Right cardiac atrium (tissue), 5 donors: ENCODE results near the gene CABLES2. TPM values are rescaled to one million over a fixed set of nuclear protein-coding genes. Genes with fewer than 3 reads are reported as not detected.
A peak's percentile ranks its signal among the peaks of the same experiment; 100 is the strongest.

Experiments
- ATAC-seq, 2 donors: fragments of 200-7000 bp; cut with Tn5 transposase; one replicate each; pipeline versions ENCODE4 v1.8.0 to v1.9.1; 2020; ENCODE audit warnings: moderate library complexity in 2 of 2, mild to moderate bottlenecking in 1 of 2
- DNase-seq, 3 donors: peaks; one replicate each; pipeline ENCODE4 v3.0.0-alpha.2; 2020
- H3K27ac ChIP-seq: one replicate; pipeline ENCODE4 v1.5.1; 2013; ENCODE audit warnings: mild to moderate bottlenecking, low read length, control low read depth, moderate library complexity
- H3K27me3 ChIP-seq: one replicate; pipeline ENCODE4 v1.6.1; 2013; ENCODE audit not compliant: control insufficient read depth, insufficient read depth
- H3K4me1 ChIP-seq: one replicate; pipeline ENCODE4 v1.6.1; 2013; ENCODE audit warnings: low read length; ENCODE audit not compliant: control insufficient read depth, insufficient read depth
- H3K4me3 ChIP-seq: one replicate; pipeline ENCODE4 v1.5.1; 2013; ENCODE audit warnings: low read length, control low read depth
- H3K9me3 ChIP-seq: one replicate; pipeline ENCODE4 v1.6.1; 2013; ENCODE audit warnings: low read length; ENCODE audit not compliant: control insufficient read depth
- WGBS: extraction: QIAGEN DNeasy Blood & Tissue Kit; methylation state at CpG from one replicate; pipeline ENCODE4 v1.1.7; 2013; 5-methylcytosine and 5-hydroxymethylcytosine counted together
- intact Hi-C, 4 donors: fragments of 100-400 bp; cut with DNase I; formaldehyde crosslinking; loops; one replicate each; pipeline versions ENCODE4 v1.11.0 to v1.14.0; 2022 to 2023
- long read RNA-seq, 4 donors: library from polyadenylated mRNA; unstranded; transcript quantifications; one replicate each; pipeline ENCODE4 v2.0.0, GENCODE V29; 2020 to 2021
- polyA plus RNA-seq: library from polyadenylated mRNA; stranded (reverse); fragments of 200-250 nt; gene quantifications from one replicate; pipeline ENCODE4 v1.2.3, GENCODE V29; 2013
- total RNA-seq, 4 donors: library from RNA; stranded (reverse); fragmentation: NEBNext Ultra II Directional; extraction: Animal tissue kit (Norgen Biotek cat#: 25700); gene quantifications; one replicate each; pipeline ENCODE4 v1.2.1, GENCODE V29; 2021
- donor health status: healthy with polysubstance abuse.
- donor health status: DM: no; HTN: yes; CAD: no.
- donor health status: DM: no; HTN: no; CAD: no.
- donor health status: DM: no; HTN: yes; CAD: no; lungs with severe emphysema.
- donor health status: DM: yes; HTN: yes; CAD: no.

Gene CABLES2
- 10 to 100 TPM; 12.3 to 29.4 (median 16.3) TPM for total RNA-seq
- 10.9 TPM for polyA plus RNA-seq
- long read RNA-seq, donor 1, transcript CABLES2-201 (10 exons, 3,785 nt): major isoform, 26 of 38 reads
- long read RNA-seq, donor 1, partial matches to known transcripts: 7 of 38 reads
- long read RNA-seq, donor 1, other reads (novel, unspliced or antisense): 5 of 38 reads
- long read RNA-seq, donor 2, transcript CABLES2-201 (10 exons, 3,785 nt): major isoform, 37 of 46 reads
- long read RNA-seq, donor 2, partial matches to known transcripts: 3 of 46 reads
- long read RNA-seq, donor 2, other reads (novel, unspliced or antisense): 6 of 46 reads
- long read RNA-seq, donor 3, partial matches to known transcripts: 6 of 22 reads
- long read RNA-seq, donor 3, other reads (novel, unspliced or antisense): 15 of 22 reads
- long read RNA-seq, donor 4, transcript CABLES2-201 (10 exons, 3,785 nt): major isoform, 30 of 37 reads
- long read RNA-seq, donor 4, partial matches to known transcripts: 4 of 37 reads
- long read RNA-seq, donor 4, other reads (novel, unspliced or antisense): 3 of 37 reads

DNA sequence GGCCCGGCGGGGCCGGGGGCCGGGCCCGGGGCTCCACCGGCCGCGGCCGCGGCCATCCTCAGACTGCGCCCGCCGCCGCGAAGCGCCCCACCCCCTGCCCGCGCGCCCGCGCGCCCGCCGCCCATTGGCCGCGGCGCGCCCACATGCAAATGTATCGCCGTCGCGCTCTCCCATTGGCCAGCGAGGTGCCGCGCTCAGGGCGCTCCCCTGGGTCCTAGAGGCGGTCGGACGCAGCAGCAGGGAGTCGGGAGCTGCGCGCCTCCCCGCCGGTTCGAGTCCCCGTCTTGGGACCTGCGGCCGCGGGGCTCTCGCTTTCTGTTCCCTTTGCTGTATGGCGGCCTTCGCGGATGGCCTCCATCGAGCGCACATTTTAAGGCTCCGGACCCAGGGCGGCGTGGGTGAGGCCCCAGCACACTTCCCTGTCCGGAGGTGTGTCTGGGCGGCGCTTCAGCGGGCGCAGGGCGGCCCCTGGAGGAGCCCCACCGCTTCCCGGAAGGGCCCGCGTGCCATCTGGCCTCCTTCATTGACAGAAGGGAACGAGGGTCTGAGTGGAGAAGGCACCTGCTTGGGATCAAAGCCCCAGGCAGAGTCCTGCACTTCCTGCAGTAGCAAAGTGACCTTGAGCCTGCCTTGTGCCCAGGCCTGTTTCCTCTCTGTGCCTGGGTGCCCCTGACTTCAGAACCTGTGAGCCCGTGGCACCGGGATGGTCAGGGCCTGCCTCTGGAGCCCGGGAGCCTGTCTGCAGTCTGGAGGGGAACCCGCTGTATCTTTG, at the start of gene CABLES2:
CABLES2 (minus strand) TSS at position 65 of the 772 bp plus-strand sequence; CDS start at position 56, 9 bp downstream.
- Histone ChIP-seq H3K27ac (peak within 1 kb of the TSS; percentile 16), H3K9me3 (no peaks in the 10 kb centered on the region), H3K27me3 (no peaks in the 10 kb centered on the region), H3K4me1 (peaks cover 4% of the 10 kb centered on the region), H3K4me3 (peak within 1 kb of the TSS; percentile 78)
- DNase-seq: peak; percentile 96 to 98 (median 98)
- 5% methylated on average over 73 of the region's 73 CpGs for WGBS
- intact Hi-C loops: loop anchor here in 2 of 4 donors (5.0 to 10.0 kb wide), 2 partner anchors 207 to 215 kb away; no protein-coding TSS in a partner anchor
- peak; percentile 89 to 90 for ATAC-seq

GRCh38 chr20:62455929-62456328, 48.8 kb upstream of the CABLES2 start:
- DNase-seq (no peak), ATAC-seq (no peak)
- Histone ChIP-seq H3K27me3 (no peaks in the 10 kb centered on the region), H3K4me3 (no peak overlapping the region), H3K27ac (no peak overlapping the region), H3K9me3 (no peaks in the 10 kb centered on the region), H3K4me1 (no peaks in the 10 kb centered on the region)
- WGBS: 77% methylated on average over 15 of the region's 15 CpGs
- intact Hi-C loops: no loop called here

- H3K4me3 ChIP-seq: no peak overlapping the region
- H3K9me3 ChIP-seq: no peaks in the 10 kb centered on the region
- ATAC-seq (no peak), DNase-seq (no peak)
- intact Hi-C loops: no loop called here
- 61% methylated on average over 30 of the region's 30 CpGs for WGBS
- H3K27me3 ChIP-seq: no peaks in the 10 kb centered on the region
- no peak overlapping the region for H3K27ac ChIP-seq
- H3K4me1 ChIP-seq: no peaks in the 10 kb centered on the region
Observed at GRCh38 chr20:62454904-62455636, 48.0 kb upstream of the CABLES2 start.

- no peaks in the 10 kb centered on the region for H3K27me3 ChIP-seq
- intact Hi-C loops: no loop called here
- WGBS: 84% methylated on average over 17 of the region's 17 CpGs
Observed at GRCh38 chr20:62453186-62453808, 46.2 kb upstream of the CABLES2 start.

GRCh38 chr20:62452475-62453095, 45.5 kb upstream of the CABLES2 start:
- H3K9me3 ChIP-seq: no peaks in the 10 kb centered on the region
- no peak overlapping the region for H3K27ac ChIP-seq
- 77% methylated on average over 18 of the region's 18 CpGs for WGBS
- intact Hi-C loops: no loop called here
- ATAC-seq (peak in 1 of 2 donors; percentile 75), DNase-seq (peak; percentile 43 to 57 (median 54))
- no peaks in the 10 kb centered on the region for H3K27me3 ChIP-seq
- H3K4me3 ChIP-seq: no peak overlapping the region
- H3K4me1 ChIP-seq: no peaks in the 10 kb centered on the region

More at GRCh38 chr20:62453186-62453808, 46.2 kb upstream of the CABLES2 start:
- ATAC-seq (no peak), DNase-seq (no peak)
- Histone ChIP-seq H3K27ac (no peak overlapping the region), H3K4me3 (no peak overlapping the region), H3K9me3 (no peaks in the 10 kb centered on the region), H3K4me1 (no peaks in the 10 kb centered on the region)

DNA sequence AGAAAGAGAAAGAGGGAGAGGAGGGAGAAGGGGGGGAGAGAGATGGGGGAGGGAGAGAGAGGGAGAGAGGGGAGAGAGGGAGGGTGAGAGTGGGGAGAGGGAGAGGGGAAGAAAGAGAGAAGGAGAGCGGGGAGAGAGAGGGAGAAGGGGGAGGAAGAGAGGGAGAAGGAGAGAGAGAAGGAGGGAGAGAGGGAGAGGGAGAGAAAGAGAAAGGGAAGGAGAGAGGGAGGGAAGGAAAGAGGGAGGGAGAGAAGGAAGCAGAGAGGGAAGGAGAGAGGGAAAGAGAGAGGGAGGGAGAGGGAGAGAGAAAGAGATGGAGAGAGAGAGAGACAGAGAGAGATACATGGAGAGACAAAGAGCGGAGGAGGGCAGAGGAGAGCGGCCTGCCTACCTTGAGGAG, 44.9 kb upstream of the CABLES2 start:
- intact Hi-C loops: no loop called here
- no peaks in the 10 kb centered on the region for H3K27me3 ChIP-seq
- H3K4me3 ChIP-seq: no peak overlapping the region
- H3K27ac ChIP-seq: no peak overlapping the region
- no peaks in the 10 kb centered on the region for H3K4me1 ChIP-seq
- ATAC-seq (no peak), DNase-seq (no peak)
- H3K9me3 ChIP-seq: no peaks in the 10 kb centered on the region
- 97% methylated on average over 3 of the region's 3 CpGs for WGBS

DNA sequence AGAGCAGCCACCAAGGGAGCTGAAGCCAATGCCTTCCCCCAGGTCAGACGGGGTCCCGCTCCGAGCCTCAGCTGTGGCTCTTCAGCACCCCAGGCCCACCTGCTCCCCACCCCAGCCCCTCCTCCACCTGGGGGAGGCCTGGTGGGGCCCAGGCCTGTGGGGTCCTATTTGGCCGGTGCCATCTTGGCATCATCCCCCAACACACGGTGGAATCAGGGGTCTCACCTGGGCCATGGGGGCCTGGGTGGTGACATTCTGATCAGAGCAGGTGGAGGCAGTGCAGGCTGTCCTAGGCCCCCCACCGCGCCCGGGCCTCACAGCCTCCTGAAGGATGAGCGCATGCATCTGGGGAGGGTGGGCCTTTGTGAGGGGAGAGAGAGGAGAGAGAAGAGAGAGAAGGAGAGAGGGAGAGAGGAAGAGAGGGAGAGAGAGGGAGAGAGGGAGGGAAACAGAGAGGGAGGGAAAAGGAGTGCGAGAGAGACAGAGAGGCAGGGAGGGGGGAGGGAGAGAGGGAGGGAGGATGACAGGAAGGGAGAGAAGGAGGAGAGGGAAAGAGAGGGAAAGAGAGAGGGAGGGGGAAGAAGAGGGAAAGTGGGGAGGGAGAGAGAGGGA, 44.2 kb upstream of the CABLES2 start:
- intact Hi-C loops: no loop called here
- H3K4me1 ChIP-seq: no peaks in the 10 kb centered on the region
- no peaks in the 10 kb centered on the region for H3K27me3 ChIP-seq
- H3K9me3 ChIP-seq: no peaks in the 10 kb centered on the region
- WGBS: 71% methylated on average over 10 of the region's 10 CpGs
- H3K4me3 ChIP-seq: no peak overlapping the region
- ATAC-seq (no peak), DNase-seq (no peak)
- H3K27ac ChIP-seq: no peak overlapping the region

DNA sequence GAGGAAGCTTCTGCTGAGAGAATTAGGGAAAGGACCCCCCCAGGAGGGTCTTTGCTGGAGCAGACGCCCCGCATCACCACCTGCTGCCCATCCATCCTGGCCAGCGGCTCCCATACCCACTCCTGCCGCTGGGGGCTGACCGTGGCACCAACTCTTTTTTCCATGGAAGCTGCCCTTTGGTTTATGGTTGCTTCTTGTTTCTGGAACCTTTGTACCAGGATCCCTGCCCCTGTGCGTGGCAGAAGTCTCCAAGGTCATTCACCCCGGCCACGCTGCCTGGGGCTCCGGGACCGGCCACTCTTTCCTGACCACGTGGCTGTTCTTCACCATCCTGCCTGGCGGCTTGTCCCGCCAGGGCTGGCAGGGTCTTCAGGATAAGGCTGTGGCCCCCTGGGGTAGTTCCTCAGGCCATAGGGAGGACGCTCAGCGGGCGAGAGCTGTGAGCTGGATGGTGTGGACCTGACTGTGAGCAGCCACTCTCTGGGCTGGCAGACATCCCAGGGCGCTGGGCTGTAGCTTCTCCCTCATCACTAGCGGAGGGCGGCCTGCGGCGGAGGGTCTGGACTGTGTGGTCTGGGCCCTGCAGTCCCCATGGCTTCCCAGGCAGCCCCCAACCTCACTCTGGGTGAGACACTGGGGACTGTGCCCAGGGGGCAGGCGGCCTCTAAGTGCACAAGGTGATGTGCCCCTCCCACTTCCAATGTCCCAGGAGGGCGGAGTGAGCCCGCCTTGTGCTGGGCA, 43.0 kb upstream of the CABLES2 start:
- H3K27ac ChIP-seq: no peak overlapping the region
- H3K4me1 ChIP-seq: no peaks in the 10 kb centered on the region
- H3K4me3 ChIP-seq: no peak overlapping the region
- no peaks in the 10 kb centered on the region for H3K9me3 ChIP-seq
- DNase-seq (peak in 1 of 3 donors; percentile 68), ATAC-seq (peak; percentile 7 to 34)
- intact Hi-C loops: no loop called here
- WGBS: 51% methylated on average over 24 of the region's 24 CpGs
- no peaks in the 10 kb centered on the region for H3K27me3 ChIP-seq

DNA sequence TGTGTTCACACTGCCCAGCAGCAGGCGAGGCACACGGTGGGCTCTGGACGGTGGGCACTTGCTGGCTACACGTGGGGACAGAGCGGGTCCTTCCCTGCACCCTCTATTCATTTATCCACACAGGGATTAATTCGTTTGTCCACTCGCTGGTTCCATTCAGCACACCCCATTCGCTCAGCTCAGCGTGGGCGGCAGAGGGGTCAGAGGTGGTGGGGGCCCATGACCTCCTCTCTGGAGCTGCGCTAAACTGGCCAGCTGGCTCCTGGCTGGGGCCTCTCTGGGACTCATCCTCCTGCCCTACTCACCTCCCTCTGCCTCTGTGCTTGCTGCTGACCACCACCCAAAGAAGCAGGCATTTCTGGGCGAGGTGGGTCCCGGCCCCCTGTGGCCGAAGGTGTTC, 41.7 kb upstream of the CABLES2 start:
- no peaks in the 10 kb centered on the region for H3K27me3 ChIP-seq
- intact Hi-C loops: no loop called here
- ATAC-seq (no peak), DNase-seq (no peak)
- no peak overlapping the region for H3K4me3 ChIP-seq
- no peaks in the 10 kb centered on the region for H3K9me3 ChIP-seq
- no peaks in the 10 kb centered on the region for H3K4me1 ChIP-seq
- no peak overlapping the region for H3K27ac ChIP-seq
- 76% methylated on average over 14 of the region's 14 CpGs for WGBS
